Activated effector memory CD4-positive, alpha-beta T cell treated with Interleukin-2 at 50 U/mL for 16 hours (primary cell): Measurements from ENCODE around the gene B3GAT1.

ENCODE experiments used
- DNase-seq: peaks from one replicate; pipeline ENCODE4 v3.0.0-alpha.2; 2020

The B3GAT1 gene

GRCh38 chr11:134389464-134390180, 22.4 kb downstream of the B3GAT1 start:
- DNase-seq = no peak

- no peak for DNase-seq
Measured at GRCh38 chr11:134388590-134388989, 23.5 kb downstream of the B3GAT1 start.

- no peak for DNase-seq
Measured at GRCh38 chr11:134387501-134387900, 24.5 kb downstream of the B3GAT1 start.

GRCh38 chr11:134386945-134387344, 25.1 kb downstream of the B3GAT1 start:
- no peak for DNase-seq

- DNase-seq = no peak
Measured at GRCh38 chr11:134385774-134386565, 26.1 kb downstream of the B3GAT1 start.

- no peak for DNase-seq
Measured at GRCh38 chr11:134385171-134385570, 26.9 kb downstream of the B3GAT1 start.

GRCh38 chr11:134384406-134384805, 27.6 kb downstream of the B3GAT1 start:
- no peak for DNase-seq

- DNase-seq = no peak
Measured at GRCh38 chr11:134383576-134384221, 28.3 kb downstream of the B3GAT1 start.

GRCh38 chr11:134382830-134383229, 29.2 kb downstream of the B3GAT1 start:
- no peak for DNase-seq

- no peak for DNase-seq
Measured at GRCh38 chr11:134382257-134382656, 29.8 kb downstream of the B3GAT1 start.

- no peak for DNase-seq
Measured at GRCh38 chr11:134380785-134381184, 31.3 kb downstream of the B3GAT1 start.

- no peak for DNase-seq
Measured at GRCh38 chr11:134380229-134380628, 31.8 kb downstream of the B3GAT1 start.

- DNase-seq = no peak
Measured at GRCh38 chr11:134379241-134379640, 32.8 kb downstream of the B3GAT1 start.

- DNase-seq = no peak
Measured at GRCh38 chr11:134377876-134378275, 34.2 kb downstream of the B3GAT1 start.

- no peak for DNase-seq
Measured at GRCh38 chr11:134376150-134376921, 35.7 kb downstream of the B3GAT1 start.

GRCh38 chr11:134374891-134375550, 37.0 kb downstream of the B3GAT1 start:
- no peak for DNase-seq

GRCh38 chr11:134374171-134374570, 37.9 kb downstream of the B3GAT1 start:
- no peak for DNase-seq

GRCh38 chr11:134373591-134374052, 38.4 kb downstream of the B3GAT1 start:
- DNase-seq = no peak

- no peak for DNase-seq
Measured at GRCh38 chr11:134372961-134373360, 39.1 kb downstream of the B3GAT1 start.

- DNase-seq = no peak
Measured at GRCh38 chr11:134372536-134372935, 39.5 kb downstream of the B3GAT1 start.

GRCh38 chr11:134371436-134372185, 40.4 kb downstream of the B3GAT1 start:
- DNase-seq = no peak
